Mammary epithelial cell (primary cell): Measurements from ENCODE around the gene TENT4B.

Experiments
- EZH2 ChIP-seq: IDR thresholded peaks from 2 replicates; pipeline ENCODE4 v1.6.1; 2012; ENCODE audit warnings: low read length, inconsistent platforms, borderline replicate concordance
- TF ChIP-seq, protein P1 (sequence below), 2 donors: IDR thresholded peaks in 1 of 2; conservative IDR thresholded peaks in 1 of 2; 2 replicates each; pipeline ENCODE4 v1.5.1; 2011 to 2012; ENCODE audit warnings: inconsistent platforms in 2 of 2, low read length in 2 of 2, mild to moderate bottlenecking in 2 of 2, control low read depth in 1 of 2, low read depth in 1 of 2; ENCODE audit not compliant: insufficient read depth in 1 of 2; ENCODE audit errors: extremely low read depth in 1 of 2

- TF ChIP-seq, protein P1, sequence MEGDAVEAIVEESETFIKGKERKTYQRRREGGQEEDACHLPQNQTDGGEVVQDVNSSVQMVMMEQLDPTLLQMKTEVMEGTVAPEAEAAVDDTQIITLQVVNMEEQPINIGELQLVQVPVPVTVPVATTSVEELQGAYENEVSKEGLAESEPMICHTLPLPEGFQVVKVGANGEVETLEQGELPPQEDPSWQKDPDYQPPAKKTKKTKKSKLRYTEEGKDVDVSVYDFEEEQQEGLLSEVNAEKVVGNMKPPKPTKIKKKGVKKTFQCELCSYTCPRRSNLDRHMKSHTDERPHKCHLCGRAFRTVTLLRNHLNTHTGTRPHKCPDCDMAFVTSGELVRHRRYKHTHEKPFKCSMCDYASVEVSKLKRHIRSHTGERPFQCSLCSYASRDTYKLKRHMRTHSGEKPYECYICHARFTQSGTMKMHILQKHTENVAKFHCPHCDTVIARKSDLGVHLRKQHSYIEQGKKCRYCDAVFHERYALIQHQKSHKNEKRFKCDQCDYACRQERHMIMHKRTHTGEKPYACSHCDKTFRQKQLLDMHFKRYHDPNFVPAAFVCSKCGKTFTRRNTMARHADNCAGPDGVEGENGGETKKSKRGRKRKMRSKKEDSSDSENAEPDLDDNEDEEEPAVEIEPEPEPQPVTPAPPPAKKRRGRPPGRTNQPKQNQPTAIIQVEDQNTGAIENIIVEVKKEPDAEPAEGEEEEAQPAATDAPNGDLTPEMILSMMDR (conservative IDR thresholded peaks at IDR 0.05 in 1 of 2, IDR thresholded peaks at IDR 0.05 in 1 of 2; ENCODE audit: extremely low read depth in 1 of 2, insufficient read depth in 1 of 2, low read depth in 1 of 2, low read length in 2 of 2), result no peak
- no peak for TF ChIP-seq EZH2
Measured at GRCh38 chr16:50123417-50123816, 29.7 kb upstream of the TENT4B start.
